Pancreas (tissue), 10 donors: ENCODE measurements around the gene KLHL10. TPM values are rescaled to one million over a fixed set of nuclear protein-coding genes. Genes with fewer than 3 reads are reported as not detected.

Source experiments
- ATAC-seq, 4 donors: fragments of 200-7000 bp; cut with Tn5 transposase; one replicate each; pipeline versions ENCODE4 v1.8.0 to v1.9.1; 2020; ENCODE audit warnings: mild to moderate bottlenecking in 4 of 4, moderate library complexity in 4 of 4
- DNase-seq, 6 donors: peaks; one replicate each; pipeline ENCODE4 v3.0.0-alpha.2; 2020
- FAIRE-seq: peaks from 2 replicates; lab custom pipeline; 2012; peaks lifted over from hg19 to GRCh38; lab: Jason Lieb, UNC
- H3K27ac ChIP-seq, 4 donors: fragments of 200-600 bp; sonication (generic); 1 replicate in 3 of 4; 2 replicates in 1 of 4; pipeline versions ENCODE4 v1.5.0 to v1.8.0; 2020
- H3K27me3 ChIP-seq, 4 donors: fragments of 200-600 bp; one replicate each; pipeline ENCODE4 v1.8.0; 2021
- H3K36me3 ChIP-seq, 3 donors: fragments of 200-600 bp; sonication (generic) in 1 of 3; one replicate each; pipeline versions ENCODE4 v1.5.0 to v1.8.0; 2020 to 2021
- H3K4me1 ChIP-seq, 3 donors: fragments of 200-600 bp; one replicate each; pipeline ENCODE4 v1.8.0; 2021
- H3K4me3 ChIP-seq, 4 donors: fragments of 200-600 bp; sonication (generic) in 2 of 4; one replicate each; pipeline versions ENCODE4 v1.5.0 to v1.8.0; 2020 to 2021
- H3K9me3 ChIP-seq, 4 donors: fragments of 200-600 bp; one replicate each; pipeline ENCODE4 v1.8.0; 2021
- CTCF ChIP-seq, 4 donors: fragments of 200-600 bp; sonication (generic) in 3 of 4; IDR thresholded peaks; one replicate each; pipeline versions ENCODE4 v1.5.0 to v1.8.0; 2021; ENCODE audit warnings: antibody characterized with exemption in 4 of 4
- WGBS, 2 donors: extraction: QIAGEN DNeasy Blood & Tissue Kit; methylation state at CpG; one replicate each; pipeline ENCODE4 v1.1.7; 2013; 5-methylcytosine and 5-hydroxymethylcytosine counted together
- intact Hi-C, 3 donors: fragments of 100-400 bp; cut with DNase I; formaldehyde crosslinking; loops; one replicate each; pipeline versions ENCODE4 v1.11.1 to v1.14.2; 2022
- polyA plus RNA-seq, 2 donors: library from polyadenylated mRNA; stranded (reverse); fragments of 200-250 nt; gene quantifications; one replicate each; pipeline ENCODE4 v1.2.3, GENCODE V29; 2013
- total RNA-seq, 6 donors: library from RNA; stranded (reverse); fragmentation: NEBNext Ultra II Directional in 4 of 6; extraction: Animal tissue kit (Norgen Biotek cat#: 25700) in 4 of 6; gene quantifications; one replicate each; pipeline versions ENCODE4 v1.2.1 to v1.2.4, GENCODE V29; 2021 to 2023
- donor health status: healthy with polysubstance abuse.
- donor health status: DM: no; HTN: no; CAD: no; lungs with moderate emphysema.
- donor health status: DM: no; HTN: no; CAD: no.
- donor health status: control.
- donor health status: control.
- donor health status: Bipolar disorder and iron deficiency.
- donor health status: DM: yes; HTN: yes; CAD: no.
- donor health status: DM: no; HTN: no; CAD: no.
- donor health status: DM: no; HTN: no; CAD: no.
- donor health status: DM: yes; HTN: yes; CAD: no.

KLHL10 gene
- total and polyA plus RNA-seq, 8 donors, result 0.02 TPM; not detected in 7

- WGBS, 2 donors, result 91 to 96% methylated on average over 7 of the region's 7 CpGs
- intact Hi-C loops, result no loop called here
- no peak overlapping the region for H3K4me3 ChIP-seq
- H3K27me3 ChIP-seq, result no peaks in the 10 kb centered on the region
- H3K4me1 ChIP-seq, result peaks cover 0 to 13% (median 0%) of the 10 kb centered on the region in 3 donors
- DNase-seq (no peak), ATAC-seq (no peak), FAIRE-seq (no peak)
- TF ChIP-seq CTCF (IDR thresholded peaks at IDR 0.05), result no peak
- no peak overlapping the region for H3K27ac ChIP-seq
- peaks cover 13 to 63% (median 29%) of the 10 kb centered on the region in 3 donors for H3K36me3 ChIP-seq
- H3K9me3 ChIP-seq, result no peaks in the 10 kb centered on the region
These were observed 53.8 kb downstream of the KLHL10 start for GRCh38 chr17:41891135-41892020.

GRCh38 chr17:41892021-41892376 lies 54.4 kb downstream of the KLHL10 start:
- Histone ChIP-seq H3K9me3 (no peaks in the 10 kb centered on the region), H3K27ac (no peak overlapping the region), H3K4me1 (peaks cover 0 to 13% (median 0%) of the 10 kb centered on the region in 3 donors), H3K36me3 (peaks cover 13 to 63% (median 28%) of the 10 kb centered on the region in 3 donors), H3K27me3 (no peaks in the 10 kb centered on the region), H3K4me3 (no peak overlapping the region)
- FAIRE-seq, result no peak
- no peak for ATAC-seq
- TF ChIP-seq CTCF (IDR thresholded peaks at IDR 0.05), result no peak
- intact Hi-C loops, result no loop called here
- WGBS, 2 donors, result 92 to 95% methylated on average over 4 of the region's 4 CpGs
- no peak for DNase-seq

GRCh38 chr17:41893384-41893783 lies 55.8 kb downstream of the KLHL10 start:
- Histone ChIP-seq H3K27me3 (no peaks in the 10 kb centered on the region), H3K4me3 (no peak overlapping the region), H3K9me3 (no peaks in the 10 kb centered on the region), H3K27ac (no peak overlapping the region), H3K36me3 (peaks cover 13 to 64% (median 35%) of the 10 kb centered on the region in 3 donors), H3K4me1 (peaks cover 0 to 13% (median 0%) of the 10 kb centered on the region in 3 donors)
- intact Hi-C loops, result no loop called here
- no peak for FAIRE-seq
- ATAC-seq, result no peak
- no peak for DNase-seq
- no peak for TF ChIP-seq CTCF (IDR thresholded peaks at IDR 0.05)
- 71 to 89% methylated on average over 3 of the region's 3 CpGs for WGBS, 2 donors

GRCh38 chr17:41894791-41895331 lies 57.2 kb downstream of the KLHL10 start:
- DNase-seq, result no peak
- peak overlapping the region in 3 of 4 donors; percentile 26 to 58 (median 53) for H3K27ac ChIP-seq
- intact Hi-C loops, result no loop called here
- no peak for TF ChIP-seq CTCF (IDR thresholded peaks at IDR 0.05)
- peaks cover 0 to 13% (median 0%) of the 10 kb centered on the region in 3 donors for H3K4me1 ChIP-seq
- H3K9me3 ChIP-seq, result no peaks in the 10 kb centered on the region
- 31 to 32% methylated on average over 7 of the region's 7 CpGs for WGBS, 2 donors
- H3K4me3 ChIP-seq, result no peak overlapping the region
- no peaks in the 10 kb centered on the region for H3K27me3 ChIP-seq
- peaks cover 11 to 59% (median 35%) of the 10 kb centered on the region in 3 donors for H3K36me3 ChIP-seq
- peak in 3 of 4 donors; percentile 31 to 45 (median 37) for ATAC-seq
- no peak for FAIRE-seq
